ENCODE data around the gene SREBF1.

Gene SREBF1

GRCh38 chr17:17778308-17779014 lies 58.3 kb downstream of the SREBF1 start:
- ATAC-seq (ENCODE audit: low read depth) (no peak), DNase-seq (ENCODE audit: low spot score) (no peak)
- Histone ChIP-seq H3K4me3 (ENCODE audit: severe bottlenecking) (no peak overlapping the region), H3K36me3 (ENCODE audit: low read depth) (no peaks in the 10 kb centered on the region), H3K27ac (ENCODE audit: poor library complexity, severe bottlenecking) (peak overlapping the region; percentile 75), H3K4me1 (ENCODE audit: insufficient read depth, poor library complexity, severe bottlenecking) (peaks cover 28% of the 10 kb centered on the region), H3K9me3 (ENCODE audit: severe bottlenecking) (no peaks in the 10 kb centered on the region), H3K27me3 (ENCODE audit: insufficient read depth, poor library complexity, severe bottlenecking) (no peaks in the 10 kb centered on the region)
- no peak for TF ChIP-seq CTCF (IDR thresholded peaks at IDR 0.05; ENCODE audit: poor library complexity, severe bottlenecking)

GRCh38 chr17:17776889-17777288 lies 59.9 kb downstream of the SREBF1 start:
- ATAC-seq (ENCODE audit: low read depth) (no peak), DNase-seq (ENCODE audit: low spot score) (no peak)
- Histone ChIP-seq H3K27me3 (ENCODE audit: insufficient read depth, poor library complexity, severe bottlenecking) (no peaks in the 10 kb centered on the region), H3K9me3 (ENCODE audit: severe bottlenecking) (no peaks in the 10 kb centered on the region), H3K27ac (ENCODE audit: poor library complexity, severe bottlenecking) (no peak overlapping the region), H3K4me3 (ENCODE audit: severe bottlenecking) (no peak overlapping the region), H3K36me3 (ENCODE audit: low read depth) (no peaks in the 10 kb centered on the region), H3K4me1 (ENCODE audit: insufficient read depth, poor library complexity, severe bottlenecking) (peaks cover 35% of the 10 kb centered on the region)
- no peak for TF ChIP-seq CTCF (IDR thresholded peaks at IDR 0.05; ENCODE audit: poor library complexity, severe bottlenecking)

- TF ChIP-seq CTCF (IDR thresholded peaks at IDR 0.05; ENCODE audit: poor library complexity, severe bottlenecking): peak; percentile 49
- ATAC-seq (ENCODE audit: low read depth): peak; percentile 71
- Histone ChIP-seq H3K27ac (ENCODE audit: poor library complexity, severe bottlenecking) (peak overlapping the region; percentile 94), H3K4me3 (ENCODE audit: severe bottlenecking) (no peak overlapping the region), H3K9me3 (ENCODE audit: severe bottlenecking) (no peaks in the 10 kb centered on the region), H3K4me1 (ENCODE audit: insufficient read depth, poor library complexity, severe bottlenecking) (peaks cover 19% of the 10 kb centered on the region), H3K36me3 (ENCODE audit: low read depth) (no peaks in the 10 kb centered on the region), H3K27me3 (ENCODE audit: insufficient read depth, poor library complexity, severe bottlenecking) (no peaks in the 10 kb centered on the region)
- DNase-seq (ENCODE audit: low spot score): no peak
Measured at GRCh38 chr17:17774009-17774881, 62.5 kb downstream of the SREBF1 start.

GRCh38 chr17:17772231-17772630 lies 64.6 kb downstream of the SREBF1 start:
- Histone ChIP-seq H3K27ac (ENCODE audit: poor library complexity, severe bottlenecking) (peak overlapping the region; percentile 94), H3K36me3 (ENCODE audit: low read depth) (no peaks in the 10 kb centered on the region), H3K27me3 (ENCODE audit: insufficient read depth, poor library complexity, severe bottlenecking) (no peaks in the 10 kb centered on the region), H3K9me3 (ENCODE audit: severe bottlenecking) (no peaks in the 10 kb centered on the region), H3K4me1 (ENCODE audit: insufficient read depth, poor library complexity, severe bottlenecking) (peaks cover 19% of the 10 kb centered on the region), H3K4me3 (ENCODE audit: severe bottlenecking) (no peak overlapping the region)
- ATAC-seq (ENCODE audit: low read depth) (no peak), DNase-seq (ENCODE audit: low spot score) (no peak)
- TF ChIP-seq CTCF (IDR thresholded peaks at IDR 0.05; ENCODE audit: poor library complexity, severe bottlenecking): no peak

Measured in RWPE2 (cell line).